ENCODE results near the gene VAV2.

VAV2 gene

GRCh38 chr9:133834080-133834976 lies 157.8 kb downstream of the VAV2 start:
- intact Hi-C loops (cut with DNase I) = no loop called here
- no peak for DNase-seq

GRCh38 chr9:133833388-133834025 lies 158.6 kb downstream of the VAV2 start:
- DNase-seq = no peak
- intact Hi-C loops (cut with DNase I) = no loop called here

- peak in 1 of 10 donors; percentile 83 for DNase-seq
- intact Hi-C loops (cut with DNase I) = no loop called here
Measured at GRCh38 chr9:133832877-133833276, 159.2 kb downstream of the VAV2 start.

GRCh38 chr9:133830711-133831110 lies 161.4 kb downstream of the VAV2 start:
- no peak for DNase-seq
- intact Hi-C loops (cut with DNase I) = no loop called here

GRCh38 chr9:133830310-133830709 lies 161.8 kb downstream of the VAV2 start:
- intact Hi-C loops (cut with DNase I) = no loop called here
- no peak for DNase-seq

- intact Hi-C loops (cut with DNase I) = no loop called here
- DNase-seq = no peak
Measured at GRCh38 chr9:133828338-133828997, 163.7 kb downstream of the VAV2 start.

- intact Hi-C loops (cut with DNase I) = no loop called here
- DNase-seq = peak in 2 of 10 donors; percentile 39 to 79
Measured at GRCh38 chr9:133826289-133827085, 165.6 kb downstream of the VAV2 start.

- DNase-seq = no peak
- intact Hi-C loops (cut with DNase I) = no loop called here
Measured at GRCh38 chr9:133825555-133826218, 166.4 kb downstream of the VAV2 start.

- intact Hi-C loops (cut with DNase I) = no loop called here
Measured at GRCh38 chr9:133824802-133825186, 167.3 kb downstream of the VAV2 start.

GRCh38 chr9:133824106-133824801 lies 167.9 kb downstream of the VAV2 start:
- no peak for DNase-seq

More at GRCh38 chr9:133824802-133825186, 167.3 kb downstream of the VAV2 start:
- DNase-seq = no peak

GRCh38 chr9:133823189-133824105 lies 168.7 kb downstream of the VAV2 start:
- DNase-seq = no peak
- intact Hi-C loops (cut with DNase I) = no loop called here

More at GRCh38 chr9:133824106-133824801, 167.9 kb downstream of the VAV2 start:
- intact Hi-C loops (cut with DNase I) = no loop called here

GRCh38 chr9:133822430-133823065 lies 169.6 kb downstream of the VAV2 start:
- DNase-seq = no peak
- intact Hi-C loops (cut with DNase I) = no loop called here

- intact Hi-C loops (cut with DNase I) = no loop called here
- no peak for DNase-seq
Measured at GRCh38 chr9:133821601-133822429, 170.3 kb downstream of the VAV2 start.

GRCh38 chr9:133819923-133820322 lies 172.2 kb downstream of the VAV2 start:
- intact Hi-C loops (cut with DNase I) = no loop called here
- DNase-seq = no peak

- intact Hi-C loops (cut with DNase I) = no loop called here
- no peak for DNase-seq
Measured at GRCh38 chr9:133818444-133818843, 173.7 kb downstream of the VAV2 start.

GRCh38 chr9:133815781-133816180 lies 176.3 kb downstream of the VAV2 start:
- intact Hi-C loops (cut with DNase I) = no loop called here
- DNase-seq = no peak
